NB4 (cell line): ENCODE results near the gene SDCBP2.

ENCODE experiments used
- POLR2A ChIP-seq: IDR thresholded peaks from 2 replicates; pipeline ENCODE4 v1.6.1; 2011; ENCODE audit warnings: mild to moderate bottlenecking; ENCODE audit not compliant: insufficient read length; ENCODE audit errors: extremely low read depth
- TF ChIP-seq, protein P1 (sequence below): IDR thresholded peaks from one replicate; pipeline ENCODE4 v1.5.1; 2012; ENCODE audit warnings: low read depth, low read length

DNA sequence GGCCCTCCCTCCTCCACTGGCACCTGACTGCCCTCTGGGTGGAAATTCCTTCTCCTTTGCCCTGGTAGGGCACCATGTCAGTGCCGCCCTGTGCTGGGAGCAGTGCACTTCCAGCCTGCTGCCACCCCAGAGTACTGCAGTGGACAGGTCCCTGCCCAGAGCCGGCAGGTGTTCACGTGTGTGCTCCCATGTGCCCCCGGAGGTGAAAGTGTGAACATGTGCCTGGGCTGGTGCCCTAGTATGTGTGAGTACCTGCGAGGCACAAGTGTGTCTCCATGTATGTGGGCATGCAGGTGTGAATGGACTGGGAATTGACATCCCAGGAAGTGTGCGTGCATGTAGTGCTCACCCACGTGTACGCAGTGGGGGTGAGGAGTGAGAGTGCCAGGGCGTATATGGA lies 29.4 kb downstream of the SDCBP2 start:
- TF ChIP-seq, protein P1, sequence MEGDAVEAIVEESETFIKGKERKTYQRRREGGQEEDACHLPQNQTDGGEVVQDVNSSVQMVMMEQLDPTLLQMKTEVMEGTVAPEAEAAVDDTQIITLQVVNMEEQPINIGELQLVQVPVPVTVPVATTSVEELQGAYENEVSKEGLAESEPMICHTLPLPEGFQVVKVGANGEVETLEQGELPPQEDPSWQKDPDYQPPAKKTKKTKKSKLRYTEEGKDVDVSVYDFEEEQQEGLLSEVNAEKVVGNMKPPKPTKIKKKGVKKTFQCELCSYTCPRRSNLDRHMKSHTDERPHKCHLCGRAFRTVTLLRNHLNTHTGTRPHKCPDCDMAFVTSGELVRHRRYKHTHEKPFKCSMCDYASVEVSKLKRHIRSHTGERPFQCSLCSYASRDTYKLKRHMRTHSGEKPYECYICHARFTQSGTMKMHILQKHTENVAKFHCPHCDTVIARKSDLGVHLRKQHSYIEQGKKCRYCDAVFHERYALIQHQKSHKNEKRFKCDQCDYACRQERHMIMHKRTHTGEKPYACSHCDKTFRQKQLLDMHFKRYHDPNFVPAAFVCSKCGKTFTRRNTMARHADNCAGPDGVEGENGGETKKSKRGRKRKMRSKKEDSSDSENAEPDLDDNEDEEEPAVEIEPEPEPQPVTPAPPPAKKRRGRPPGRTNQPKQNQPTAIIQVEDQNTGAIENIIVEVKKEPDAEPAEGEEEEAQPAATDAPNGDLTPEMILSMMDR, result peak; percentile 43
- no peak for TF ChIP-seq POLR2A
